Loucy (cell line): Measurements from ENCODE around the gene EPHB1.

Experiments
- H2AFZ ChIP-seq: fragments of 200-600 bp; sonication (generic); 2 replicates; pipeline ENCODE4 v1.6.0; 2016; ENCODE audit warnings: antibody characterized with exemption, mild to moderate bottlenecking, low read length, moderate library complexity
- H3F3A ChIP-seq: fragments of 200-600 bp; 2 replicates; pipeline ENCODE4 v1.6.0; 2016; ENCODE audit warnings: antibody characterized with exemption, low read depth, mild to moderate bottlenecking
- H3K27me3 ChIP-seq: fragments of 200-600 bp; sonication (generic); 2 replicates; pipeline ENCODE4 v1.6.1; 2014; ENCODE audit warnings: low read length, mild to moderate bottlenecking; ENCODE audit not compliant: insufficient read depth, poor library complexity, severe bottlenecking
- H3K36me3 ChIP-seq: fragments of 200-600 bp; sonication (generic); 2 replicates; pipeline ENCODE4 v1.6.1; 2016; ENCODE audit warnings: low read length; ENCODE audit not compliant: insufficient read depth
- H3K4me1 ChIP-seq: fragments of 200-600 bp; sonication (generic); 2 replicates; pipeline ENCODE4 v1.5.1; 2014; ENCODE audit warnings: low read length, mild to moderate bottlenecking; ENCODE audit not compliant: insufficient read depth, poor library complexity, severe bottlenecking
- H3K4me2 ChIP-seq: fragments of 200-600 bp; sonication (generic); 2 replicates; pipeline ENCODE4 v1.6.0; 2014; ENCODE audit warnings: antibody characterized with exemption, low read length, low read depth, mild to moderate bottlenecking; ENCODE audit not compliant: poor library complexity, severe bottlenecking
- H3K4me3 ChIP-seq: fragments of 200-600 bp; sonication (generic); 2 replicates; pipeline ENCODE4 v1.5.1; 2014; ENCODE audit warnings: low read length, mild to moderate bottlenecking, mixed read lengths; ENCODE audit not compliant: poor library complexity, severe bottlenecking
- H3K79me2 ChIP-seq: fragments of 200-600 bp; sonication (generic); 2 replicates; pipeline ENCODE4 v1.6.1; 2014; ENCODE audit warnings: low read length; ENCODE audit not compliant: insufficient read depth
- H3K9ac ChIP-seq: fragments of 200-600 bp; sonication (generic); 2 replicates; pipeline ENCODE4 v1.6.0; 2014; ENCODE audit warnings: mild to moderate bottlenecking, low read depth, low read length, moderate library complexity; ENCODE audit not compliant: poor library complexity, severe bottlenecking
- H3K9me2 ChIP-seq: fragments of 200-600 bp; sonication (generic); replicated peaks from 2 replicates; pipeline ENCODE4 v1.6.1; 2016; ENCODE audit warnings: low read depth, low read length, mixed read lengths
- H3K9me3 ChIP-seq: fragments of 200-600 bp; sonication (generic); 2 replicates; pipeline ENCODE4 v1.6.1; 2014; ENCODE audit warnings: mild to moderate bottlenecking, antibody characterized with exemption, low read length, low read depth; ENCODE audit not compliant: insufficient read depth
- H4K20me1 ChIP-seq: fragments of 200-600 bp; sonication (generic); 2 replicates; pipeline ENCODE4 v1.6.0; 2014; ENCODE audit warnings: antibody characterized with exemption, low read length, mild to moderate bottlenecking; ENCODE audit not compliant: insufficient read depth, poor library complexity, severe bottlenecking
- EZH2phosphoT487 ChIP-seq: fragments of 200-600 bp; IDR thresholded peaks from 2 replicates; pipeline ENCODE4 v1.6.1; 2018; ENCODE audit warnings: antibody characterized with exemption, mild to moderate bottlenecking, moderate library complexity, borderline replicate concordance
- TF ChIP-seq, protein P1 (sequence below): fragments of 200-600 bp; sonication (generic); conservative IDR thresholded peaks from 2 replicates; pipeline ENCODE4 v1.5.1; 2014; ENCODE audit warnings: mild to moderate bottlenecking, antibody characterized with exemption, low read length

The EPHB1 gene

GRCh38 chr3:135228201-135228600 lies 433.1 kb downstream of the EPHB1 start:
- H2AFZ ChIP-seq = no peak overlapping the region
- no peaks in the 10 kb centered on the region for H3K36me3 ChIP-seq
- no peaks in the 10 kb centered on the region for H3K9me3 ChIP-seq
- H3F3A ChIP-seq = no peaks in the 10 kb centered on the region
- no peaks in the 10 kb centered on the region for H3K9me2 ChIP-seq
- no peak overlapping the region for H3K4me3 ChIP-seq
- H3K4me2 ChIP-seq = no peak overlapping the region
- H3K9ac ChIP-seq = no peak overlapping the region
- no peaks in the 10 kb centered on the region for H3K27me3 ChIP-seq
- no peak for TF ChIP-seq EZH2phosphoT487
- TF ChIP-seq, protein P1, sequence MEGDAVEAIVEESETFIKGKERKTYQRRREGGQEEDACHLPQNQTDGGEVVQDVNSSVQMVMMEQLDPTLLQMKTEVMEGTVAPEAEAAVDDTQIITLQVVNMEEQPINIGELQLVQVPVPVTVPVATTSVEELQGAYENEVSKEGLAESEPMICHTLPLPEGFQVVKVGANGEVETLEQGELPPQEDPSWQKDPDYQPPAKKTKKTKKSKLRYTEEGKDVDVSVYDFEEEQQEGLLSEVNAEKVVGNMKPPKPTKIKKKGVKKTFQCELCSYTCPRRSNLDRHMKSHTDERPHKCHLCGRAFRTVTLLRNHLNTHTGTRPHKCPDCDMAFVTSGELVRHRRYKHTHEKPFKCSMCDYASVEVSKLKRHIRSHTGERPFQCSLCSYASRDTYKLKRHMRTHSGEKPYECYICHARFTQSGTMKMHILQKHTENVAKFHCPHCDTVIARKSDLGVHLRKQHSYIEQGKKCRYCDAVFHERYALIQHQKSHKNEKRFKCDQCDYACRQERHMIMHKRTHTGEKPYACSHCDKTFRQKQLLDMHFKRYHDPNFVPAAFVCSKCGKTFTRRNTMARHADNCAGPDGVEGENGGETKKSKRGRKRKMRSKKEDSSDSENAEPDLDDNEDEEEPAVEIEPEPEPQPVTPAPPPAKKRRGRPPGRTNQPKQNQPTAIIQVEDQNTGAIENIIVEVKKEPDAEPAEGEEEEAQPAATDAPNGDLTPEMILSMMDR = no peak
- no peaks in the 10 kb centered on the region for H3K79me2 ChIP-seq
- peaks cover 7% of the 10 kb centered on the region for H3K4me1 ChIP-seq
- H4K20me1 ChIP-seq = no peaks in the 10 kb centered on the region

GRCh38 chr3:135229018-135229495 lies 434.0 kb downstream of the EPHB1 start:
- H3F3A ChIP-seq = no peaks in the 10 kb centered on the region

DNA sequence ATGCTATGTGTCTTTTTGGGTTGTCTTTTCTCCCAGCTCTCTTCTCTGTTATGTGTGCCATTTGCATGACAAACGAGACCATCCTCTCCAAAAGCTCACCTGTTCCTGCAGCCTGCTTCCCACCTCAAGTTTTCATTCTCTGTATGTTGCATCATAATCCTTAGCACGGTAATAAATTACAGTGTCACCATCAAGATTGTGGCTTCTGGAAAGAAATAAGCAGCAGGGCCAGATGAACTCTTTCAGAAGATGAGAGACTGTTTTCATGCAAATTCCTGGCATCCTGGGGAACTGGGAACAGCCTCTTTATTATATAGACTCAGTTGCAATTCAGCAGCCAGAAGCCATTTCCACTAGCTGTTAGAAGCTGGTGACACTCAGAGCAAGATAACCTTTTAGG lies 436.7 kb downstream of the EPHB1 start:
- Histone ChIP-seq H3K27me3 (no peaks in the 10 kb centered on the region), H3K4me2 (no peak overlapping the region), H3K79me2 (no peaks in the 10 kb centered on the region), H3K4me3 (no peak overlapping the region), H3F3A (no peaks in the 10 kb centered on the region), H4K20me1 (no peaks in the 10 kb centered on the region), H3K4me1 (no peaks in the 10 kb centered on the region), H3K9ac (no peak overlapping the region), H2AFZ (no peak overlapping the region), H3K9me2 (no peaks in the 10 kb centered on the region), H3K9me3 (no peaks in the 10 kb centered on the region), H3K36me3 (no peaks in the 10 kb centered on the region)
- TF ChIP-seq, protein P1 = no peak
- TF ChIP-seq EZH2phosphoT487 = no peak

More at GRCh38 chr3:135229018-135229495, 434.0 kb downstream of the EPHB1 start:
- Histone ChIP-seq H3K27me3 (no peaks in the 10 kb centered on the region), H3K4me1 (peaks cover 7% of the 10 kb centered on the region), H3K36me3 (no peaks in the 10 kb centered on the region), H3K79me2 (no peaks in the 10 kb centered on the region), H3K4me3 (no peak overlapping the region), H3K9ac (no peak overlapping the region), H3K4me2 (no peak overlapping the region), H4K20me1 (no peaks in the 10 kb centered on the region), H3K9me3 (no peaks in the 10 kb centered on the region), H2AFZ (no peak overlapping the region), H3K9me2 (no peaks in the 10 kb centered on the region)
- no peak for TF ChIP-seq EZH2phosphoT487
- TF ChIP-seq, protein P1 = peak; percentile 26
